ENCODE data around the gene SHROOM2. TPM values are rescaled to one million over a fixed set of nuclear protein-coding genes. Genes with fewer than 3 reads are reported as not detected.

The SHROOM2 gene
- total RNA-seq, 1 experiment from 2014 or later: 13.9 TPM

DNA sequence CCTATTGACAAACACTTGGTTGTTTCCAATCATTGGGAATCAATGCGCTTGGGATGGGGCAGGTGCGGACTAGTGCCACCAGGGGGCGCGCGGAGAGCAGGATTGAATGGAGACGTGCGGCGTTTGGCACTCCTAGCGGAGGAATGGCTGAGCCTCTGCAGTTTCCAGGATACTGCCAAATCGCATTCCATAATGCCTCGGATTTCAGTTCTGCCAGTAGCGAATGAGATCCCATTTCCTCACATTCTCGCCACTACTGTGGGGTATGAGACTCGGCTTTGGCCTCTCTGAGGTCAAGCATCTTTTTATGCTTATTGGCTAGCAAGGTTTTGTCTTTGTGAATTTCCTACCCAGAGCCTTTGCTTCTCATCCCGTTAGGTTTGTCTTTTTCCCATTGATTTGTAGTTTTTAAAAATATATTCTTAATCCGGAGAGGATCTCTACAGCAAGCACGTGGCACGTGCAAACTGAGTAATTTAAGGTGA, 209.7 kb downstream of the SHROOM2 start:
- no peak overlapping the region for H3K56ac ChIP-seq (ENCODE audit: insufficient read length, low read depth, low read length)
- H3K23ac ChIP-seq (ENCODE audit: insufficient read length, low read depth, low read length): no peak overlapping the region
- no peaks in the 10 kb centered on the region for H3K23me2 ChIP-seq (ENCODE audit: insufficient read length, low read depth, low read length, poor library complexity, severe bottlenecking)
- Mint-ChIP-seq H3K4me1 (0 out of 4 replicates have a peak, but pooled peaks cover 0 to 3% of the 10 kb centered on the region in 2 experiments), H3K27me3 (ENCODE audit: low read depth) (no peaks in the 10 kb centered on the region; the same call in 1 of the 2 replicates), H3K4me3 (no peak overlapping the region), H3K36me3 (ENCODE audit: insufficient read depth in 1 of 3, low read depth in 3 of 3) (peaks cover 6 to 26% (median 24%) of the 10 kb centered on the region in 3 experiments; a peak in 6 of 7 replicates), H3K27ac (no peak overlapping the region), H3K9me3 (peaks cover 65 to 68% of the 10 kb centered on the region in 2 experiments)
- H3K4ac ChIP-seq (ENCODE audit: low read depth, low read length): no peak overlapping the region
- H3K4me1 ChIP-seq (ENCODE audit: insufficient read depth, low read length): no peaks in the 10 kb centered on the region
- no CpG with 5 or more reads among the region's 18 CpGs for WGBS (ENCODE audit: extremely low coverage, insufficient read length, low lambda C conversion rate)
- TF ChIP-seq CTCF (conservative IDR thresholded peaks at IDR 0.05): peak; percentile 99
- no peak overlapping the region for H3K18ac ChIP-seq (ENCODE audit: insufficient read length, low read depth, low read length)
- no peak overlapping the region for H3K4me2 ChIP-seq (ENCODE audit: insufficient read depth, insufficient read length, low read length)
- DNase-seq: peak; percentile 73
- H3T11ph ChIP-seq (ENCODE audit: low read length): no peak overlapping the region
- no peaks in the 10 kb centered on the region for H3K9me3 ChIP-seq (ENCODE audit: control insufficient read depth, low read depth, low read length)
- no peak overlapping the region for H3K27ac ChIP-seq (ENCODE audit: insufficient read length, low read depth, low read length)
- no peaks in the 10 kb centered on the region for H3K27me3 ChIP-seq (ENCODE audit: insufficient read depth, low read length)
- no peak overlapping the region for H2BK20ac ChIP-seq (ENCODE audit: low read depth, low read length, poor library complexity, severe bottlenecking)
- H3K79me1 ChIP-seq (ENCODE audit: insufficient read depth, low read depth, low read length, poor library complexity, severe bottlenecking): no peaks in the 10 kb centered on the region
- no peak overlapping the region for H4K91ac ChIP-seq (ENCODE audit: insufficient read length, low read depth, low read length)
- no peaks in the 10 kb centered on the region for H4K20me1 ChIP-seq (ENCODE audit: control insufficient read depth, insufficient read depth, insufficient read length)
- H4K5ac ChIP-seq (ENCODE audit: insufficient read length, low read depth, low read length): no peak overlapping the region
- H2BK12ac ChIP-seq (ENCODE audit: insufficient read length, low read depth, low read length): no peak overlapping the region
- H3K9ac ChIP-seq (ENCODE audit: extremely low read depth, insufficient read length, low read length): no peak overlapping the region
- H4K8ac ChIP-seq (replicated peaks; ENCODE audit: insufficient read length, low read depth, low read length): no peak overlapping the region
- H3K14ac ChIP-seq (ENCODE audit: insufficient read depth, low read length): no peak overlapping the region
- no peak overlapping the region for H2BK5ac ChIP-seq (ENCODE audit: insufficient read length, low read length)
- no peak overlapping the region for H2AK5ac ChIP-seq (ENCODE audit: insufficient read length, low read length)
- no peak overlapping the region for H2BK15ac ChIP-seq (ENCODE audit: low read depth, low read length)
- no peaks in the 10 kb centered on the region for H3K79me2 ChIP-seq (ENCODE audit: insufficient read depth, low read length)
- no peak overlapping the region for H2BK120ac ChIP-seq (ENCODE audit: low read depth, low read length, poor library complexity, severe bottlenecking)
- no peak overlapping the region for H2AFZ ChIP-seq (ENCODE audit: low read length)
